Trophoblast cell (in vitro differentiated cells and primary cell): ENCODE results near the gene KCNA2.

Experiments used
- DNase-seq, 2 donors: peaks; one replicate each; pipeline ENCODE4 v3.0.0-alpha.2; 2016
- H2AFZ ChIP-seq: 2 replicates; pipeline ENCODE4 v1.6.1; 2013; ENCODE audit warnings: low read length, moderate library complexity, mild to moderate bottlenecking; ENCODE audit not compliant: insufficient read depth, poor library complexity
- H2AK5ac ChIP-seq: 2 replicates; pipeline ENCODE4 v1.6.1; 2013; ENCODE audit warnings: mild to moderate bottlenecking, low read length
- H2BK120ac ChIP-seq: 2 replicates; pipeline ENCODE4 v1.6.1; 2013; ENCODE audit warnings: low read length, mild to moderate bottlenecking, moderate library complexity; ENCODE audit not compliant: insufficient read depth, poor library complexity
- H2BK12ac ChIP-seq: 2 replicates; pipeline ENCODE4 v1.6.1; 2013; ENCODE audit warnings: mild to moderate bottlenecking, low read length, moderate library complexity
- H2BK5ac ChIP-seq: 2 replicates; pipeline ENCODE4 v1.6.1; 2013; ENCODE audit warnings: low read length, low read depth, moderate library complexity, mild to moderate bottlenecking; ENCODE audit not compliant: poor library complexity
- H3K14ac ChIP-seq: 2 replicates; pipeline ENCODE4 v1.6.1; 2013; ENCODE audit warnings: mild to moderate bottlenecking, low read length
- H3K18ac ChIP-seq: 2 replicates; pipeline ENCODE4 v1.6.1; 2013; ENCODE audit warnings: mild to moderate bottlenecking, low read length
- H3K23ac ChIP-seq: 2 replicates; pipeline ENCODE4 v1.6.1; 2013; ENCODE audit warnings: low read length
- H3K27ac ChIP-seq: 2 replicates; pipeline ENCODE4 v1.5.1; 2013; ENCODE audit warnings: low read depth, mild to moderate bottlenecking, inconsistent platforms, low read length, moderate library complexity
- H3K27me3 ChIP-seq: 2 replicates; pipeline ENCODE4 v1.6.1; 2013; ENCODE audit warnings: inconsistent platforms, mild to moderate bottlenecking, low read length, moderate library complexity; ENCODE audit not compliant: insufficient read depth
- H3K36me3 ChIP-seq, 2 experiments: 1 replicate in 1 of 2; 2 replicates in 1 of 2; pipeline ENCODE4 v1.6.1; 2013; ENCODE audit warnings: low read length in 2 of 2, mild to moderate bottlenecking in 2 of 2, moderate library complexity in 1 of 2; ENCODE audit not compliant: insufficient read depth in 2 of 2, control insufficient read depth in 1 of 2
- H3K4ac ChIP-seq: 2 replicates; pipeline ENCODE4 v1.6.1; 2013; ENCODE audit warnings: low read depth, mild to moderate bottlenecking, low read length, moderate library complexity
- H3K4me1 ChIP-seq, 2 experiments: 1 replicate in 1 of 2; 2 replicates in 1 of 2; pipeline ENCODE4 v1.6.1; 2013; ENCODE audit warnings: low read length in 2 of 2, mild to moderate bottlenecking in 2 of 2, moderate library complexity in 1 of 2; ENCODE audit not compliant: insufficient read depth in 2 of 2, control insufficient read depth in 1 of 2
- H3K4me2 ChIP-seq: 2 replicates; pipeline ENCODE4 v1.6.1; 2013; ENCODE audit warnings: inconsistent platforms, mild to moderate bottlenecking, low read length, moderate library complexity
- H3K4me3 ChIP-seq: 2 replicates; pipeline ENCODE4 v1.5.1; 2013; ENCODE audit warnings: mild to moderate bottlenecking, low read depth, low read length, inconsistent platforms
- H3K79me1 ChIP-seq: one replicate; pipeline ENCODE4 v1.6.1; 2013; ENCODE audit warnings: low read length
- H3K79me2 ChIP-seq: 2 replicates; pipeline ENCODE4 v1.6.1; 2013; ENCODE audit warnings: low read length, mild to moderate bottlenecking; ENCODE audit not compliant: control insufficient read depth, insufficient read depth, poor library complexity
- H3K9ac ChIP-seq: 2 replicates; pipeline ENCODE4 v1.6.1; 2013; ENCODE audit warnings: mild to moderate bottlenecking, low read length
- H3K9me3 ChIP-seq: 2 replicates; pipeline ENCODE4 v1.6.1; 2013; ENCODE audit warnings: low read depth, mild to moderate bottlenecking, control low read depth, inconsistent platforms, low read length; ENCODE audit not compliant: insufficient read depth
- H4K12ac ChIP-seq: 2 replicates; pipeline ENCODE4 v1.6.1; 2013; ENCODE audit warnings: low read depth, mild to moderate bottlenecking, low read length, moderate library complexity
- H4K8ac ChIP-seq: 2 replicates; pipeline ENCODE4 v1.6.1; 2013; ENCODE audit warnings: low read depth, mild to moderate bottlenecking, low read length, moderate library complexity
- H4K91ac ChIP-seq: one replicate; pipeline ENCODE4 v1.6.1; 2013; ENCODE audit warnings: low read depth, mild to moderate bottlenecking, low read length, moderate library complexity
- WGBS: extraction: QIAGEN DNeasy Blood & Tissue Kit; methylation state at CpG from one replicate; pipeline ENCODE4 v1.1.7; 2013; ENCODE audit warnings: missing lambda C conversion rate; ENCODE audit not compliant: insufficient read length, insufficient coverage; ENCODE audit errors: extremely low coverage; 5-methylcytosine and 5-hydroxymethylcytosine counted together

KCNA2 gene

GRCh38 chr1:110588486-110588885 lies 17.7 kb downstream of the KCNA2 start:
- H3K18ac ChIP-seq = no peak overlapping the region
- no peak overlapping the region for H4K12ac ChIP-seq
- no peaks in the 10 kb centered on the region for H3K36me3 ChIP-seq
- no peak overlapping the region for H4K8ac ChIP-seq
- no peak for DNase-seq
- H3K27ac ChIP-seq = no peak overlapping the region
- no peaks in the 10 kb centered on the region for H3K9me3 ChIP-seq
- WGBS = no CpG with 5 or more reads among the region's 1 CpG
- H2AK5ac ChIP-seq = no peak overlapping the region
- H2BK5ac ChIP-seq = no peak overlapping the region
- no peak overlapping the region for H3K4me3 ChIP-seq
- no peaks in the 10 kb centered on the region for H3K79me1 ChIP-seq
- no peak overlapping the region for H2BK12ac ChIP-seq
- no peak overlapping the region for H2BK120ac ChIP-seq
- H3K79me2 ChIP-seq = no peaks in the 10 kb centered on the region
- no peak overlapping the region for H2AFZ ChIP-seq
- no peak overlapping the region for H3K23ac ChIP-seq
- no peaks in the 10 kb centered on the region for H3K4me1 ChIP-seq
- H3K4me2 ChIP-seq = no peak overlapping the region
- no peaks in the 10 kb centered on the region for H3K27me3 ChIP-seq
- no peak overlapping the region for H3K4ac ChIP-seq
- no peak overlapping the region for H4K91ac ChIP-seq
- no peak overlapping the region for H3K14ac ChIP-seq
- H3K9ac ChIP-seq = no peak overlapping the region

GRCh38 chr1:110587906-110588305 lies 18.3 kb downstream of the KCNA2 start:
- Histone ChIP-seq H3K18ac (no peak overlapping the region), H2BK5ac (no peak overlapping the region), H2AFZ (no peak overlapping the region), H4K12ac (no peak overlapping the region), H3K27ac (no peak overlapping the region), H2AK5ac (no peak overlapping the region), H4K8ac (no peak overlapping the region), H3K14ac (no peak overlapping the region), H3K79me1 (no peaks in the 10 kb centered on the region), H3K4me1 (no peaks in the 10 kb centered on the region), H3K4me2 (no peak overlapping the region), H3K9ac (no peak overlapping the region), H3K4ac (no peak overlapping the region), H3K23ac (no peak overlapping the region), H4K91ac (no peak overlapping the region), H3K36me3 (no peaks in the 10 kb centered on the region), H3K79me2 (no peaks in the 10 kb centered on the region), H3K9me3 (no peaks in the 10 kb centered on the region), H3K27me3 (no peaks in the 10 kb centered on the region), H3K4me3 (no peak overlapping the region), H2BK12ac (no peak overlapping the region), H2BK120ac (no peak overlapping the region)
- WGBS = no CpG with 5 or more reads among the region's 4 CpGs
- DNase-seq = no peak

GRCh38 chr1:110585481-110585880 lies 20.7 kb downstream of the KCNA2 start:
- no peaks in the 10 kb centered on the region for H3K79me2 ChIP-seq
- no peaks in the 10 kb centered on the region for H3K79me1 ChIP-seq
- no peak overlapping the region for H3K27ac ChIP-seq
- no peak overlapping the region for H2BK5ac ChIP-seq
- DNase-seq = no peak
- no peak overlapping the region for H3K9ac ChIP-seq
- H4K91ac ChIP-seq = no peak overlapping the region
- no peak overlapping the region for H4K8ac ChIP-seq
- H4K12ac ChIP-seq = no peak overlapping the region
- H3K36me3 ChIP-seq = no peaks in the 10 kb centered on the region
- H3K18ac ChIP-seq = no peak overlapping the region
- no peak overlapping the region for H2BK120ac ChIP-seq
- H3K9me3 ChIP-seq = no peaks in the 10 kb centered on the region
- WGBS = no CpG with 5 or more reads among the region's 1 CpG
- no peak overlapping the region for H2BK12ac ChIP-seq
- no peaks in the 10 kb centered on the region for H3K4me1 ChIP-seq
- H3K4ac ChIP-seq = no peak overlapping the region
- H3K27me3 ChIP-seq = no peaks in the 10 kb centered on the region
- peak overlapping the region; percentile 22 for H3K23ac ChIP-seq
- no peak overlapping the region for H2AFZ ChIP-seq
- H2AK5ac ChIP-seq = no peak overlapping the region
- no peak overlapping the region for H3K14ac ChIP-seq
- no peak overlapping the region for H3K4me3 ChIP-seq
- no peak overlapping the region for H3K4me2 ChIP-seq

GRCh38 chr1:110584045-110584444 lies 22.1 kb downstream of the KCNA2 start:
- Histone ChIP-seq H2BK12ac (no peak overlapping the region), H2BK120ac (no peak overlapping the region), H3K36me3 (no peaks in the 10 kb centered on the region), H2BK5ac (no peak overlapping the region), H3K18ac (no peak overlapping the region), H3K4ac (no peak overlapping the region), H3K9ac (no peak overlapping the region), H2AK5ac (no peak overlapping the region), H3K79me1 (no peaks in the 10 kb centered on the region), H3K4me2 (no peak overlapping the region), H4K8ac (no peak overlapping the region), H3K27ac (no peak overlapping the region), H3K27me3 (no peaks in the 10 kb centered on the region), H3K9me3 (no peaks in the 10 kb centered on the region), H2AFZ (no peak overlapping the region), H3K79me2 (no peaks in the 10 kb centered on the region), H3K4me1 (no peaks in the 10 kb centered on the region), H3K14ac (no peak overlapping the region), H3K23ac (no peak overlapping the region), H3K4me3 (no peak overlapping the region), H4K12ac (no peak overlapping the region), H4K91ac (no peak overlapping the region)
- no peak for DNase-seq
- no CpG with 5 or more reads among the region's 8 CpGs for WGBS
